HUES64 (cell line): Measurements from ENCODE around the gene GADD45B.
"Not testable (repeated sequence)": the region's sequence is repeated elsewhere in the genome, so short reads cannot be mapped to it uniquely, and the experiment has no call there.

Experiments used
- H3K27ac ChIP-seq: 2 replicates; pipeline ENCODE4 v1.7.0; 2013; ENCODE audit warnings: low read depth, low read length, inconsistent platforms
- H3K27me3 ChIP-seq: 2 replicates; pipeline ENCODE4 v1.6.1; 2013; ENCODE audit warnings: mild to moderate bottlenecking, low read length; ENCODE audit not compliant: insufficient read depth
- H3K36me3 ChIP-seq: 2 replicates; pipeline ENCODE4 v1.6.1; 2013; ENCODE audit warnings: mild to moderate bottlenecking, low read length; ENCODE audit not compliant: insufficient read depth
- H3K4me1 ChIP-seq: 2 replicates; pipeline ENCODE4 v1.6.1; 2013; ENCODE audit warnings: mild to moderate bottlenecking, low read length, moderate library complexity; ENCODE audit not compliant: insufficient read depth
- H3K4me3 ChIP-seq: 2 replicates; pipeline ENCODE4 v1.5.1; 2013; ENCODE audit warnings: mild to moderate bottlenecking, low read length, moderate library complexity
- H3K9ac ChIP-seq: 2 replicates; pipeline ENCODE4 v1.6.1; 2013; ENCODE audit warnings: mild to moderate bottlenecking, low read depth, low read length
- H3K9me3 ChIP-seq: 2 replicates; pipeline ENCODE4 v1.6.1; 2013; ENCODE audit warnings: low read depth, low read length; ENCODE audit not compliant: insufficient read depth
- WGBS: fragments of 150-250, 120-280 bp; methylation state at CpG from one replicate; pipeline ENCODE4 v1.1.7; 2013; ENCODE audit warnings: missing lambda C conversion rate; 5-methylcytosine and 5-hydroxymethylcytosine counted together

GADD45B gene

DNA sequence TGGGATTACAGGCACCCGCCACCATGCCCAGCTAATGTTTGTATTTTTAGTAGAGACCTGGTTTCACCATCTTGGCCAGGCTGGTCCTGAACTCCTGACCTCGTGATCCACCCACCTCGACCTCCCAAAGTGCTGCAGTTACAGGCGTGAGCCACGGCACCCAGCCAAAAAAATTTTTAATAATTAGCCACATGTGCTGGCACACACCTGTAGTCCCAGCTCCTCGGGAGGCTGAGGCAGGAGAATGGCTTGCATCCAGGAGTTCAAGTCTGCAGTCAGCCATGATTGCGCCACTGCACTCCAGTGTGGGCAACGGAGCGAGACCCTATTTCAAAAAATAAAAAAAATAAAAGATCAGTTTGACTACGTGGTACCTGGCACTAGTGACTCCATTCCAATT lies 17.2 kb upstream of the GADD45B start:
- H3K9me3 ChIP-seq, H3K27ac ChIP-seq, H3K27me3 ChIP-seq, H3K36me3 ChIP-seq, H3K4me3 ChIP-seq, H3K4me1 ChIP-seq, H3K9ac ChIP-seq: not testable (repeated sequence)
- 95% methylated on average over 10 of the region's 10 CpGs for WGBS

DNA sequence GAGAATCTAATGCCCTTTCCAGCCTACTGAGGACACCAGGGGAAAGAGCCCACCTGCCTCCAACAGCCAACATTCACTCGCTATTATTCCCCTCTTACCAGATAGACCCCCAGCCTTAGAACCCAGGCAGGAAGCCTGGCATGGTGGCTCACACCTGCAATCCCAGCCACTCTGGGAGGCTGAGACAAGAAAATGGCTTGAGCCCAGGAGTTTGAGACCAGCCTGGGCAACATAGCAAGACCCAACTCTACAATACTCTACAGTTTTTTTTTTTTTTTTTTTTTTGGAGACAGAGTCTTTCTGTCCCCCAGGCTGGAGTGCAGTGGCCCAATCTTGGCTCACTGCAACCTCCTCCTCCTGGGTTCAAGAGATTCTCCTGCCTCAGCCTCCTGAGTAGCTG lies 15.7 kb upstream of the GADD45B start:
- H3K4me1 ChIP-seq = 0 out of 2 replicates have a peak, but pooled peaks cover 4% of the 10 kb centered on the region

DNA sequence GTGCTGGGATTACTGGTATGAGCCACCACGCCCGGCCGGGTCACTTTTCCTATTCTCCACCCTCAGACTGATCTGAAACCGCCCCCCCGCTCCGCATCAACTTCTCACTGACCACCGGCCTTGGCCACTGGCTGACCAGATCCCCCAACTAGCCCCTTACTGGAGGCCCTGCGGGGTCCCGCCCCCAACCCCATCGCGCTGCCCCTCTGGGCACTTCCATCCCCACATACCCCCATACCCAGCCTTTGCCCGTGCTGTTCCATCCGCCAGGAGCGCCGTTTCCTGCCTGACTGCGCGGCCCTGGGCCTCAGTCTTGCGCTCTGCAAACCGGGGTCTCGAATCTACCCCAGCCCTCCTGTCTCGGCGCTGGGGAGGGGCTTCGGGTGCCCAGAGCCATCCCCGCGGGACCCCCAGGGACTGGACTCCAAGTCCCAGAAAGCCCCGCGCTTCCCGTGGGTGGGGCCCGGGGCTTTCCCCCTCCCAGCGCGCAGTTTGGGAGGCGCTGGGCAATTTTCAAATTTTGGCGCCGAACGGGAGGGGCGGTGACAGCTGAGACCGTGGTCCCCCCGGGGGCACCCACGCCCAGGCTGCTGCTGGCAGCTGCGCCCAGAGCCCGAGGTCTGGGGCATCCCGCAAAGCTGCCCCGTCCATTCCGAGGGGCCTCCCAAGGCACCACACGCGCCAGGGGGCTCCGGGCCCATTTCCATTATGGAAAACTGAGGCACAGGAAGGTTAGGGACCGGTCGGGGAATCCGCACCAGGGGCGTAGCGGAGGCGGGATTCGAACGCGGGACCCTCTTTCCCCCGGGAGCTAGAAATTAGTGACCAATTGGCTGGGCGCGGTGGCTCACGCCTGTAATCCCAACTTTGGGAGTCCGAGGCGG lies 13.9 kb upstream of the GADD45B start:
- Histone ChIP-seq H3K4me1 (no peaks in the 10 kb centered on the region), H3K9ac (peak overlapping the region; percentile 63), H3K4me3 (peak overlapping the region; percentile 74), H3K9me3 (no peaks in the 10 kb centered on the region), H3K27me3 (no peaks in the 10 kb centered on the region), H3K27ac (peak overlapping the region; percentile 85; the same call in 1 of the 2 replicates), H3K36me3 (no peaks in the 10 kb centered on the region)
- 7% methylated on average over 62 of the region's 62 CpGs for WGBS

More for the DNA sequence above, 15.7 kb upstream of the GADD45B start:
- Histone ChIP-seq H3K9ac (no peak overlapping the region), H3K36me3 (no peaks in the 10 kb centered on the region), H3K27ac (no peak overlapping the region), H3K27me3 (no peaks in the 10 kb centered on the region), H3K9me3 (no peaks in the 10 kb centered on the region), H3K4me3 (no peak overlapping the region)
- WGBS = 86% methylated on average over 1 of the region's 1 CpG

DNA sequence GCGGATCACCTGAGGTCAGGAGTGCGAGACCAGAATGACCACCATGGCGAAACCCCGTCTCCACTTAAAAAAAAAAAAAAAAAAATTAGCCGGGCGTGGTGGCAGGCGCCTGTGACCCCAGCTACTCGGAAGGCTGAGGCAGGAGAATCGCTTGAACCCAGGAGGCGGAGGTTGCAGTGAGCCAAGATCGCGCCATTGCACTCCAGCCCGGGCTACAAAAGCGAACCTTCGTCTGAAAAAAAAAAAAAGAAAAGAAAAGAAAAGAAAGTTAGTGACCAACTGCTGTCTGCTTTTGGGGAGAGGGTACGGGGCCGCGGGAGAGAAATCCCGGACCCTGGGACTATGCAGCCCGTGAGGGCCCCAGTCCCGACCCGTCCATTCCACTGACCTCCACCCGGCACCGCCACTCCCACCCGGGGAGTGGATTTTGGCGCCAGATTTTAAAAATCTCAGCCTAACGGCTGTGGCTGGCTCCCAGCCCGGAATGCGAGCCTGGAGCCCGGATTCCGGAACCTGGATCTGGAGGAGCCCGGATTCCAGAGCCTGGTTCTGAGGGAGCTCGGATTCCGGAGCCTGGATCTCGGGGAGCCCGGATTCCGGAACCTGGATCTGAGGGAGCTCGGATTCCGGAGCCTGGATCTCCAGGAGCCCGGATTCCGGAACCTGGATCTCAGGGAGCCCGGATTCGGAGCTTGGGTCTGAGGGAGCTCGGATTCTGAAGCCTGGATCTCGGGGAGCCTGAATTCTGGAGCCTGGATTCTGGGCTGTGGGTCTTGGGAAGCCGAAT lies 13.1 kb upstream of the GADD45B start:
- peak overlapping the region; percentile 85; the same call in 1 of the 2 replicates for H3K27ac ChIP-seq
- H3K4me1 ChIP-seq = no peaks in the 10 kb centered on the region
- peak overlapping the region; percentile 74 for H3K4me3 ChIP-seq
- 3% methylated on average over 46 of the region's 46 CpGs for WGBS
- peak overlapping the region; percentile 63 for H3K9ac ChIP-seq
- no peaks in the 10 kb centered on the region for H3K27me3 ChIP-seq
- H3K9me3 ChIP-seq = no peaks in the 10 kb centered on the region
- no peaks in the 10 kb centered on the region for H3K36me3 ChIP-seq

DNA sequence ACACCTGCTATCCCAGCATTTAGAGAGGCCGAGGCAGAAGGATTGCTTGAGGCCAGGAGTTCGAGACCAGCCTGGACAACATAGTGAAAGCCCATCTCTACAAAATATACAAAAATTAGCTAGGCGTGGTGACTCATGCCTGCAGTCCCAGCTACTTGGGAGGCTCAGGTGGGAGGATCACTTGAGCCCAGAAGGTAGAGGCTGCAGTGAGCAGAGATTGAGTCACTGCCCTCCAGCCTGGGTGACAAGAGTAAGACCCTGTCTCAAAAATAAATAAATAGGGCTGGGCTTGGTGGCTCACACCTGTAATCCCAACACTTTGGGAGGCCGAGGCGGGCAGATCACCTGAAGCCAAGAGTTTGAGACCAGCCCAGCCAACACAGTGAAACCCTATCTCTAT lies 12.2 kb upstream of the GADD45B start:
- not testable (repeated sequence) for H3K4me1 ChIP-seq, H3K9me3 ChIP-seq, H3K36me3 ChIP-seq, H3K9ac ChIP-seq, H3K4me3 ChIP-seq, H3K27ac ChIP-seq, H3K27me3 ChIP-seq
- 92% methylated on average over 5 of the region's 5 CpGs for WGBS

DNA sequence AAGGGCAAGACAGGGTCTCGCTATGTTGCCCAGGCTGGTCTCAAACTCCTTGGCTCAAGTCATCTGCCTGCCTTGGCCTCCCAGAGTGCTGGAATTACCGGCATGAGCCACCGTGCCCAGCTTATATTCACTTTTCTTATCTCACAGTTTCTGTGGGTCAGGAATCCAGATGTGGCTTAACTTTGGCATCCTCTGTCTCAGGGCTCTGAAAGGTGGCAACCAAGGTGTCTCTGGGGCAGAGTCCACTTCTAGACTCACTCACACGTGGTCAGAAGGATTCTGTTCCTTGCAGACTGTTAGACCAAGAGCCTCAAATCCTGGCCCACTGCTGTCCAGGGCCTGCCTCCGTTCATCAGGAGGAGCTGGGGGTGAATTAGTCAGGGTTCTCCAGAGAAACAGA lies 11.5 kb upstream of the GADD45B start:
- 88% methylated on average over 5 of the region's 5 CpGs for WGBS

DNA sequence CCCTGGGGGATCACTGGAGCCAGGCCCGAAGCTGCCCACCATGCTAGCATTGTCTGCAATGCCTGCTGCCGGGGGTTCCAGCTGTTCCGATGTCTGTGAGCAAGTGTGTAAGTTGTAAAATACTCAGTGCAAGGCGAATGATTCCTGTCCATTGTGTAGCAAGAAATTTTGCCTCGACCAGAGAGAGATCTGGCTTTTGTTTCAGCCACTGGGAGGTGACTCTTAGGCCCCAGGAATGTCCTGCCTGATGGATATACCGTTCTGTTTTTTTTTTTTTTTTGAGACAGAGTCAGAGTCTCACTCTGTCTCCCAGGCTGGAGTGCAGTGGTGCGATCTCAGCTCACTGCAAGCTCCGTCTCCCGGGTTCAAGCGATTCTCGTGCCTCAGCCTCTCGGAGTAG lies 7.3 kb upstream of the GADD45B start:
- no peak overlapping the region for H3K4me3 ChIP-seq
- no peaks in the 10 kb centered on the region for H3K9me3 ChIP-seq
- H3K36me3 ChIP-seq = no peaks in the 10 kb centered on the region
- H3K27me3 ChIP-seq = no peaks in the 10 kb centered on the region
- H3K27ac ChIP-seq = no peak overlapping the region
- 77% methylated on average over 12 of the region's 12 CpGs for WGBS
- H3K9ac ChIP-seq = no peak overlapping the region
- peaks cover 6% of the 10 kb centered on the region for H3K4me1 ChIP-seq

More for the DNA sequence above, 11.5 kb upstream of the GADD45B start:
- H3K27me3 ChIP-seq = no peaks in the 10 kb centered on the region
- no peaks in the 10 kb centered on the region for H3K36me3 ChIP-seq
- H3K9ac ChIP-seq = no peak overlapping the region
- H3K4me1 ChIP-seq = peaks cover 3% of the 10 kb centered on the region
- no peak overlapping the region for H3K4me3 ChIP-seq
- no peak overlapping the region for H3K27ac ChIP-seq
- no peaks in the 10 kb centered on the region for H3K9me3 ChIP-seq

DNA sequence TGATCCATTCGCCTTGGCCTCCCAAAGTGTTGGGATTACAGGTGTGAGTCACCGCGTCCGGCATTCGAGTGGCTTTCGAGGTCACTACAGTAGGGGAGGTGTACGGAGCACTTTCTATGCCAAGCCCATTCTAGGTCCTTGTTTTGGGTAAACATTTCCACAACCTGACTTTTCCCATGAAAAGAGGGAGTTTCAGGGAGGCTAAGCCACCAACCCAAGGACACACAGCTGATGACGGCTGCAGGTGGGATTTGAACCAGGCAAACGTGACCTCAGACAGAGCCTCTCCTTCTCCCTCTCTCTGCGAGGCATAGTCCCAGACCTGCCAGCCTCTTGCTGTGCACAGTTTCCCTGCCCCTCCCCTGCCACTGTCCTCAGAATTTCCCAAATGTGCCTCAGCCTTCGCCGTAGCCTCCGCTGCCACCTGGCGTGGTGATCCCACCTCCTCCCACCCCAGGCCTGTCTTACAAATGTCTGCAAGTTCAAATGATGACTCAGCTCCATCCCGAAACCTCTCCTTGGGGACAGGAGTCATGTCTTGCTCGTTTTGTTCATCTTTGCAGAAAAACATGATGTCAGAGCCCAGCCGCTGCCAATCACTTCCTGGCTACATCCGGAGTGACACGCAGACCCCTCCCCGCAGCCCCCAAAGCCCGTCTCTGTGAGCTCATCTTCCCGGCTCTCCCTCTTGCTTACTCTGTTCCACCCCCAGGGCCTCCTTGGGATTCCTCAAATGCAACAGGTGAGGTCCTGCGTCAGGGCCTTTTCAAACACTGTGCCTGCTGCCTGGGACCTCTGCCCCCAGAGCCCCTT lies 6.6 kb upstream of the GADD45B start:
- 44% methylated on average over 23 of the region's 23 CpGs for WGBS
- H3K27ac ChIP-seq = 0 out of 2 replicates have a peak overlapping the region, but pooled peaks have one; percentile 45

DNA sequence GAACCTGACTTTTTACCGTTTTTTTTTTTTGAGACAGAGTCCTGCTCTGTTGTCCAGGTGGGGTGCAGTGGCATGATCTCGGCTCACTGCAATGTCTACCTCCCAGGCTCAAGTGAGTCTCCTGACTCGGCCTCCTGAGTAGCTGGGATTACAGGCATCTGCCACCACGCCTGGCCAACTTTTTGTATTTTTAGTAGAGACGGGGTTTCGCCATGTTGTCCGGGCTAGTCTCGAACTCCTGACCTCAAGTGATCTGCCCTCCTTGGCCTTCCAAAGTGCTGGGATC lies 6.1 kb upstream of the GADD45B start:
- H3K9me3 ChIP-seq, H3K36me3 ChIP-seq, H3K4me3 ChIP-seq, H3K27me3 ChIP-seq, H3K27ac ChIP-seq, H3K4me1 ChIP-seq, H3K9ac ChIP-seq: not testable (repeated sequence)
- 85% methylated on average over 8 of the region's 8 CpGs for WGBS

More for the DNA sequence above, 6.6 kb upstream of the GADD45B start:
- Histone ChIP-seq H3K9ac (peak overlapping the region; percentile 37; the same call in 1 of the 2 replicates), H3K4me1 (peaks cover 6% of the 10 kb centered on the region), H3K9me3 (no peaks in the 10 kb centered on the region), H3K4me3 (no peak overlapping the region; the same call in 1 of the 2 replicates), H3K36me3 (no peaks in the 10 kb centered on the region), H3K27me3 (no peaks in the 10 kb centered on the region)

DNA sequence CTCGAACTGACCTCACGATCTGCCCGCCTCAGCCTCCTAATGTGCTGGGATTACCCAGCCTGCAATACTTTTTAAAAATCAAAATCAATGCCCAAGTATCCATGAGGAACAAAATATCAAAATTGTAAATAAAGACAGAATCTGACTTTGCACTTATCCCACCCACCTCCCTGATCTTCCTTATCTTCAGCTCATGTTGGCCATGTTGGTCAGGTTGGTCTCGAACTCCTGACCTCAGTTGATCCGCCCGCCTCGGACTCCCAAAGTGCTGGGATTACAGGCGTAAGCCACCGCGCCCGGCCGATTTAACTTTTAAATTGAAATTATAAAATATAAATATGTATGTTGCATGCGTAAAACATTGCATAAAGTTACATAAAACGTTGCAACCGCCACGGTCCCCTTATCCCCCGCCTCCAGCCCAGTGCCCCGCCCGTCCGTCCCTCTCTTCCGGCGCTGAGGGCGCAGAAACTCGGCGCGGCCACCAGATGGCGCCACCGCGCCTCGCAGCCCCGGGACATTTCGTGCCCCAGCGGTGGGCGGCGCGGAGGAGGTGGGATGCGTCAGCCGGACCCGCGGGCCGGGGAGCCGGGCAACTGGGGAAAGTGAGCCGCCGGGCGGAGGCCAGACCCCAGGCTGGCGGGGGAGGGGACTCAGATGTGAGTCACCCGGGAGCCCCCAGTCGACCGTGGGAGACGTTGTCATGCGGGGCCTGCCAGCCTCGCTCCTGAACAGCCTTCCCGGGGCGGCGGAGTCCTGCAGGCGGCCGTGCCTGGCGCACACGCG lies 1.5 kb upstream of the GADD45B start:
- Histone ChIP-seq H3K36me3 (0 out of 2 replicates have a peak, but pooled peaks cover 5% of the 10 kb centered on the region), H3K27ac (no peak overlapping the region), H3K9ac (no peak overlapping the region), H3K4me1 (peaks cover 9% of the 10 kb centered on the region), H3K9me3 (no peaks in the 10 kb centered on the region), H3K4me3 (peak overlapping the region; percentile 78), H3K27me3 (peaks cover 35% of the 10 kb centered on the region)
- WGBS = 12% methylated on average over 55 of the region's 60 CpGs
